Body of pancreas (tissue), 4 donors: ENCODE data around the gene SPAM1.

Source experiments
- POLR2A ChIP-seq, 3 donors: fragments of 450-650 bp; IDR thresholded peaks; one replicate each; pipeline ENCODE4 v1.6.1; 2016; ENCODE audit warnings: antibody characterized with exemption in 3 of 3, mild to moderate bottlenecking in 2 of 3
- TF ChIP-seq, protein P1 (sequence below), 7 experiments: fragments of 450-650 bp in 4 of 7; fragments of 200-600 bp in 3 of 7; sonication (generic) in 3 of 7; IDR thresholded peaks; one replicate each; pipeline ENCODE4 v1.5.1; 2016 to 2019; ENCODE audit warnings: antibody characterized with exemption in 7 of 7

GRCh38 chr7:123945938-123946337, 20.9 kb downstream of the SPAM1 start:
- no peak for TF ChIP-seq POLR2A (IDR thresholded peaks at IDR 0.05)
- TF ChIP-seq, protein P1, sequence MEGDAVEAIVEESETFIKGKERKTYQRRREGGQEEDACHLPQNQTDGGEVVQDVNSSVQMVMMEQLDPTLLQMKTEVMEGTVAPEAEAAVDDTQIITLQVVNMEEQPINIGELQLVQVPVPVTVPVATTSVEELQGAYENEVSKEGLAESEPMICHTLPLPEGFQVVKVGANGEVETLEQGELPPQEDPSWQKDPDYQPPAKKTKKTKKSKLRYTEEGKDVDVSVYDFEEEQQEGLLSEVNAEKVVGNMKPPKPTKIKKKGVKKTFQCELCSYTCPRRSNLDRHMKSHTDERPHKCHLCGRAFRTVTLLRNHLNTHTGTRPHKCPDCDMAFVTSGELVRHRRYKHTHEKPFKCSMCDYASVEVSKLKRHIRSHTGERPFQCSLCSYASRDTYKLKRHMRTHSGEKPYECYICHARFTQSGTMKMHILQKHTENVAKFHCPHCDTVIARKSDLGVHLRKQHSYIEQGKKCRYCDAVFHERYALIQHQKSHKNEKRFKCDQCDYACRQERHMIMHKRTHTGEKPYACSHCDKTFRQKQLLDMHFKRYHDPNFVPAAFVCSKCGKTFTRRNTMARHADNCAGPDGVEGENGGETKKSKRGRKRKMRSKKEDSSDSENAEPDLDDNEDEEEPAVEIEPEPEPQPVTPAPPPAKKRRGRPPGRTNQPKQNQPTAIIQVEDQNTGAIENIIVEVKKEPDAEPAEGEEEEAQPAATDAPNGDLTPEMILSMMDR (IDR thresholded peaks at IDR 0.05) = no peak
